Esophagus muscularis mucosa (tissue), 4 donors: Measurements from ENCODE around the gene VPS13C. TPM values are rescaled to one million over a fixed set of nuclear protein-coding genes. Genes with fewer than 3 reads are reported as not detected.

Source experiments
- DNase-seq: peaks from one replicate; pipeline ENCODE4 v3.0.0-alpha.2; 2017; ENCODE audit errors: extremely low spot score
- H3K27ac ChIP-seq, 4 donors: fragments of 200-600 bp; sonication (generic); replicated peaks in 1 of 4; 1 replicate in 3 of 4; 2 replicates in 1 of 4; pipeline ENCODE4 v1.5.1; 2016 to 2019; ENCODE audit warnings: mild to moderate bottlenecking in 1 of 4
- H3K27me3 ChIP-seq, 4 donors: fragments of 200-600 bp; sonication (generic); one replicate each; pipeline versions ENCODE4 v1.5.1 to v1.6.0; 2016 to 2019
- H3K36me3 ChIP-seq, 4 donors: fragments of 200-600 bp; sonication (generic); one replicate each; pipeline ENCODE4 v1.5.1; 2016 to 2019
- H3K4me1 ChIP-seq, 4 donors: fragments of 200-600 bp; sonication (generic); one replicate each; pipeline ENCODE4 v1.5.1; 2016 to 2019
- H3K4me3 ChIP-seq, 4 donors: fragments of 200-600 bp; sonication (generic); 1 replicate in 2 of 4; 2 replicates in 2 of 4; pipeline ENCODE4 v1.5.1; 2016 to 2019; ENCODE audit warnings: mild to moderate bottlenecking in 4 of 4, moderate library complexity in 1 of 4
- H3K9me3 ChIP-seq, 4 donors: fragments of 200-600 bp; sonication (generic); 1 replicate in 3 of 4; 2 replicates in 1 of 4; pipeline ENCODE4 v1.5.1; 2016 to 2019
- CTCF ChIP-seq, 3 experiments: fragments of 200-600 bp in 2 of 3; fragments of 450-650 bp in 1 of 3; sonication (generic) in 2 of 3; IDR thresholded peaks; one replicate each; pipeline ENCODE4 v1.5.1; 2017 to 2019; ENCODE audit warnings: antibody characterized with exemption in 3 of 3, mild to moderate bottlenecking in 2 of 3, moderate library complexity in 1 of 3
- EP300 ChIP-seq: sonication (generic); formaldehyde crosslinking; IDR thresholded peaks from one replicate; pipeline ENCODE4 v1.6.1; 2017; ENCODE audit warnings: antibody characterized with exemption
- POLR2A ChIP-seq: fragments of 450-650 bp; IDR thresholded peaks from one replicate; pipeline ENCODE4 v1.6.1; 2017; ENCODE audit warnings: antibody characterized with exemption, moderate library complexity, mild to moderate bottlenecking, low read depth
- POLR2AphosphoS5 ChIP-seq, 2 donors: sonication (generic); formaldehyde crosslinking; IDR thresholded peaks; one replicate each; pipeline ENCODE4 v1.6.1; 2017; ENCODE audit warnings: antibody characterized with exemption in 2 of 2
- WGBS: methylation state at CpG from one replicate; pipeline ENCODE4 v1.1.5; 2018; 5-methylcytosine and 5-hydroxymethylcytosine counted together
- intact Hi-C: fragments of 100-400 bp; cut with DNase I; formaldehyde crosslinking; loops from one replicate; pipeline ENCODE4 v1.15.1; 2023
- total RNA-seq, 4 donors: library from RNA; depleted of rRNA; stranded (reverse); fragments of >200 nt; gene quantifications; one replicate each; pipeline versions ENCODE4 v1.1.0 to v1.2.1, GENCODE V29; 2016

Gene VPS13C
- total RNA-seq, 4 donors from 2014 or later = 58.5 to 86.0 (median 59.4) TPM

GRCh38 chr15:61994216-61994615 is 66.0 kb downstream of the VPS13C start:
- Histone ChIP-seq H3K9me3 (no peaks in the 10 kb centered on the region), H3K27ac (no peak overlapping the region), H3K4me1 (no peaks in the 10 kb centered on the region), H3K27me3 (no peaks in the 10 kb centered on the region), H3K36me3 (peaks cover 9 to 45% (median 26%) of the 10 kb centered on the region in 4 donors), H3K4me3 (no peak overlapping the region)
- 94% methylated on average over 1 of the region's 1 CpG for WGBS
- DNase-seq = no peak
- intact Hi-C loops = no loop called here
- no peak for TF ChIP-seq POLR2A
- no peak for TF ChIP-seq EP300
- TF ChIP-seq CTCF (IDR thresholded peaks at IDR 0.05) = no peak
- TF ChIP-seq POLR2AphosphoS5 (IDR thresholded peaks at IDR 0.05) = no peak

- no peak for TF ChIP-seq CTCF (IDR thresholded peaks at IDR 0.05)
- TF ChIP-seq EP300 = no peak
- TF ChIP-seq POLR2AphosphoS5 (IDR thresholded peaks at IDR 0.05) = no peak
- TF ChIP-seq POLR2A = no peak
- no peak for DNase-seq
- no peaks in the 10 kb centered on the region for H3K9me3 ChIP-seq
- intact Hi-C loops = no loop called here
- H3K4me1 ChIP-seq = no peaks in the 10 kb centered on the region
- no peaks in the 10 kb centered on the region for H3K27me3 ChIP-seq
- no peak overlapping the region for H3K4me3 ChIP-seq
- no peak overlapping the region for H3K27ac ChIP-seq
- H3K36me3 ChIP-seq = peaks cover 0 to 54% (median 25%) of the 10 kb centered on the region in 4 donors
Measured at GRCh38 chr15:61992518-61992917, 67.7 kb downstream of the VPS13C start.

- no peaks in the 10 kb centered on the region for H3K4me1 ChIP-seq
- H3K9me3 ChIP-seq = no peaks in the 10 kb centered on the region
- 94% methylated on average over 5 of the region's 5 CpGs for WGBS
- no peak for DNase-seq
- no peak overlapping the region for H3K4me3 ChIP-seq
- H3K27me3 ChIP-seq = no peaks in the 10 kb centered on the region
- intact Hi-C loops = no loop called here
- TF ChIP-seq POLR2A (no peak), CTCF (IDR thresholded peaks at IDR 0.05) (no peak), POLR2AphosphoS5 (IDR thresholded peaks at IDR 0.05) (no peak), EP300 (no peak)
- H3K36me3 ChIP-seq = peaks cover 0 to 40% (median 15%) of the 10 kb centered on the region in 4 donors
- no peak overlapping the region for H3K27ac ChIP-seq
Measured at GRCh38 chr15:61989667-61990066, 70.6 kb downstream of the VPS13C start.

- peaks cover 0 to 56% (median 22%) of the 10 kb centered on the region in 4 donors for H3K36me3 ChIP-seq
- 98% methylated on average over 2 of the region's 2 CpGs for WGBS
- intact Hi-C loops = no loop called here
Measured at GRCh38 chr15:61987824-61988223, 72.4 kb downstream of the VPS13C start.

More at GRCh38 chr15:61987824-61988223, 72.4 kb downstream of the VPS13C start:
- H3K4me3 ChIP-seq = no peak overlapping the region
- no peak overlapping the region for H3K27ac ChIP-seq
- no peak for DNase-seq
- H3K27me3 ChIP-seq = no peaks in the 10 kb centered on the region
- H3K4me1 ChIP-seq = no peaks in the 10 kb centered on the region
- H3K9me3 ChIP-seq = no peaks in the 10 kb centered on the region
- no peak for TF ChIP-seq EP300
- no peak for TF ChIP-seq POLR2AphosphoS5 (IDR thresholded peaks at IDR 0.05)
- TF ChIP-seq CTCF (IDR thresholded peaks at IDR 0.05) = no peak
- TF ChIP-seq POLR2A = no peak
